ENCODE results near the gene COX10.

Gene COX10

GRCh38 chr17:14138649-14139048 is 69.3 kb downstream of the COX10 start:
- ATAC-seq, result no peak

GRCh38 chr17:14143688-14144087 is 74.4 kb downstream of the COX10 start:
- no peak for ATAC-seq
- TF ChIP-seq RARB (CRISPR knock-in tag; IDR thresholded peaks at IDR 0.05) (no peak), ISL1 (CRISPR knock-in tag; IDR thresholded peaks at IDR 0.05) (no peak), CREB5 (CRISPR knock-in tag; IDR thresholded peaks at IDR 0.05; ENCODE audit: low read depth) (no peak), OSR1 (CRISPR knock-in tag; IDR thresholded peaks at IDR 0.05) (no peak), TOX (CRISPR knock-in tag; IDR thresholded peaks at IDR 0.05; ENCODE audit: borderline replicate concordance) (no peak), CSDC2 (CRISPR knock-in tag; IDR thresholded peaks at IDR 0.05) (no peak), POU6F1 (CRISPR knock-in tag; IDR thresholded peaks at IDR 0.05; ENCODE audit: borderline replicate concordance, low read depth) (no peak), PATZ1 (CRISPR knock-in tag; IDR thresholded peaks at IDR 0.05; ENCODE audit: borderline replicate concordance) (no peak), SNAI2 (CRISPR knock-in tag; IDR thresholded peaks at IDR 0.05) (no peak), ZNF70 (CRISPR knock-in tag; IDR thresholded peaks at IDR 0.05) (no peak), ZFP30 (CRISPR knock-in tag; IDR thresholded peaks at IDR 0.05) (no peak), CSRNP3 (CRISPR knock-in tag; IDR thresholded peaks at IDR 0.05) (no peak), TSHZ2 (CRISPR knock-in tag; IDR thresholded peaks at IDR 0.05) (no peak), ZC3H10 (CRISPR knock-in tag; IDR thresholded peaks at IDR 0.05) (no peak), ESRRG (CRISPR knock-in tag; IDR thresholded peaks at IDR 0.05) (no peak), ARNTL (CRISPR knock-in tag; IDR thresholded peaks at IDR 0.05; ENCODE audit: borderline replicate concordance, low read depth) (no peak), ZNF565 (CRISPR knock-in tag; conservative IDR thresholded peaks at IDR 0.05; ENCODE audit: low read depth) (no peak), TCF4 (CRISPR knock-in tag; IDR thresholded peaks at IDR 0.05; ENCODE audit: borderline replicate concordance) (no peak), PPARA (CRISPR knock-in tag; IDR thresholded peaks at IDR 0.05; ENCODE audit: borderline replicate concordance) (no peak)

More at GRCh38 chr17:14138649-14139048, 69.3 kb downstream of the COX10 start:
- TF ChIP-seq POU6F1 (CRISPR knock-in tag; IDR thresholded peaks at IDR 0.05; ENCODE audit: borderline replicate concordance, low read depth) (no peak), SNAI2 (CRISPR knock-in tag; IDR thresholded peaks at IDR 0.05) (no peak), BACH2 (CRISPR knock-in tag; IDR thresholded peaks at IDR 0.05; ENCODE audit: borderline replicate concordance) (no peak), TCF4 (CRISPR knock-in tag; IDR thresholded peaks at IDR 0.05; ENCODE audit: borderline replicate concordance) (no peak), CSDC2 (CRISPR knock-in tag; IDR thresholded peaks at IDR 0.05) (no peak), ZFP3 (CRISPR knock-in tag; IDR thresholded peaks at IDR 0.05) (no peak), ISL1 (CRISPR knock-in tag; IDR thresholded peaks at IDR 0.05) (no peak), PATZ1 (CRISPR knock-in tag; IDR thresholded peaks at IDR 0.05; ENCODE audit: borderline replicate concordance) (no peak)
